GM23338 (cell line): Measurements from ENCODE around the gene TMEM231. TPM values are rescaled to one million over a fixed set of nuclear protein-coding genes. Genes with fewer than 3 reads are reported as not detected.
"Not testable (repeated sequence)": the region's sequence is repeated elsewhere in the genome, so short reads cannot be mapped to it uniquely, and the experiment has no call there.

Experiments
- ATAC-seq: fragments of 200-7000 bp; cut with Tn5 transposase; 3 replicates; pipeline ENCODE4 v1.9.1; 2020
- DNase-seq: peaks from one replicate; pipeline ENCODE4 v3.0.0-alpha.2; 2015; ENCODE audit warnings: low spot score
- H2AFZ ChIP-seq: fragments of 200-600 bp; sonication (generic); 2 replicates; pipeline ENCODE4 v1.8.0; 2016; ENCODE audit warnings: antibody characterized with exemption, mild to moderate bottlenecking, moderate library complexity
- H3F3A ChIP-seq: fragments of 200-600 bp; sonication (generic); replicated peaks from 2 replicates; pipeline ENCODE4 v1.8.0; 2017; ENCODE audit warnings: antibody characterized with exemption, mixed run types, low read depth
- H3K27ac ChIP-seq: fragments of 200-600 bp; sonication (generic); 2 replicates; pipeline ENCODE4 v1.6.1; 2016; ENCODE audit warnings: low read depth
- H3K27me3 ChIP-seq: fragments of 200-600 bp; sonication (generic); 2 replicates; pipeline ENCODE4 v1.8.0; 2016; ENCODE audit warnings: mild to moderate bottlenecking, mixed run types, moderate library complexity; ENCODE audit not compliant: insufficient read depth
- H3K36me3 ChIP-seq: fragments of 200-600 bp; sonication (generic); 2 replicates; pipeline ENCODE4 v1.8.0; 2016; ENCODE audit warnings: mild to moderate bottlenecking; ENCODE audit not compliant: insufficient read depth
- H3K4me1 ChIP-seq: fragments of 200-600 bp; sonication (generic); 2 replicates; pipeline ENCODE4 v1.8.0; 2016; ENCODE audit warnings: mild to moderate bottlenecking, moderate library complexity; ENCODE audit not compliant: insufficient read depth
- H3K4me2 ChIP-seq: fragments of 200-600 bp; sonication (generic); 2 replicates; pipeline ENCODE4 v1.7.1; 2017; ENCODE audit warnings: mixed run types
- H3K4me3 ChIP-seq: fragments of 200-600 bp; sonication (generic); 2 replicates; pipeline ENCODE4 v1.6.1; 2016; ENCODE audit warnings: mixed run types
- H3K79me2 ChIP-seq: fragments of 200-600 bp; sonication (generic); replicated peaks from 2 replicates; pipeline ENCODE4 v1.8.0; 2017; ENCODE audit warnings: mild to moderate bottlenecking; ENCODE audit not compliant: insufficient read depth
- H3K9me2 ChIP-seq: fragments of 200-600 bp; sonication (generic); 2 replicates; pipeline ENCODE4 v1.8.0; 2017; ENCODE audit not compliant: insufficient read depth
- H4K20me1 ChIP-seq: fragments of 200-600 bp; sonication (generic); replicated peaks from 2 replicates; pipeline ENCODE4 v1.8.0; 2017; ENCODE audit warnings: mild to moderate bottlenecking; ENCODE audit not compliant: insufficient read depth
- H3K27ac Mint-ChIP-seq: 2 replicates; pipeline ENCODE4 v1.8.0; 2020; ENCODE audit warnings: inconsistent platforms, mild to moderate bottlenecking, moderate library complexity, mixed read lengths
- H3K27me3 Mint-ChIP-seq: 3 replicates; pipeline ENCODE4 v1.8.0; 2022; ENCODE audit warnings: low read depth, mild to moderate bottlenecking, moderate library complexity, mixed read lengths, inconsistent platforms; ENCODE audit not compliant: insufficient read depth, poor library complexity
- H3K36me3 Mint-ChIP-seq: 3 replicates; pipeline ENCODE4 v1.8.0; 2021; ENCODE audit warnings: low read depth, mild to moderate bottlenecking, inconsistent platforms, moderate library complexity, mixed read lengths
- H3K4me1 Mint-ChIP-seq: 3 replicates; pipeline ENCODE4 v1.8.0; 2020; ENCODE audit warnings: mild to moderate bottlenecking, inconsistent platforms, mixed read lengths
- H3K4me3 Mint-ChIP-seq: 3 replicates; pipeline ENCODE4 v1.8.0; 2021; ENCODE audit warnings: moderate library complexity, mild to moderate bottlenecking, inconsistent platforms, mixed read lengths
- H3K9me3 Mint-ChIP-seq: 3 replicates; pipeline ENCODE4 v1.8.0; 2020; ENCODE audit warnings: moderate library complexity, mild to moderate bottlenecking, inconsistent platforms, mixed read lengths
- CREB1 ChIP-seq: fragments of 250-450 bp; sonication (Bioruptor Pico); IDR thresholded peaks from 2 replicates; pipeline ENCODE4 v1.5.0; 2020; ENCODE audit warnings: low read depth, mild to moderate bottlenecking, moderate library complexity
- CTCF ChIP-seq, 2 experiments: fragments of 200-600 bp in 1 of 2; sonication (generic) in 1 of 2; conservative IDR thresholded peaks; 2 replicates each; pipeline versions ENCODE4 v1.5.1 to v1.6.1; 2016 to 2017; ENCODE audit warnings: antibody characterized with exemption in 2 of 2, low read depth in 2 of 2, mild to moderate bottlenecking in 2 of 2, moderate library complexity in 1 of 2
- ETS1 ChIP-seq: IDR thresholded peaks from 2 replicates; pipeline ENCODE4 v1.6.1; 2016; ENCODE audit warnings: antibody characterized with exemption
- EZH2 ChIP-seq: fragments of 200-600 bp; sonication (generic); IDR thresholded peaks from one replicate; pipeline ENCODE4 v1.8.0; 2017; ENCODE audit warnings: antibody characterized with exemption, mild to moderate bottlenecking, low read depth; ENCODE audit not compliant: unreplicated experiment
- NANOG ChIP-seq: IDR thresholded peaks from 2 replicates; pipeline ENCODE4 v1.6.1; 2016; ENCODE audit warnings: antibody characterized with exemption, borderline replicate concordance
- REST ChIP-seq: IDR thresholded peaks from one replicate; pipeline ENCODE4 v1.6.1; 2018; ENCODE audit warnings: antibody characterized with exemption; ENCODE audit not compliant: unreplicated experiment
- STAT1 ChIP-seq: IDR thresholded peaks from one replicate; pipeline ENCODE4 v1.6.1; 2016; ENCODE audit warnings: antibody characterized with exemption; ENCODE audit not compliant: unreplicated experiment
- ZNF331 ChIP-seq: fragments of 250-450 bp; sonication (Bioruptor Pico); IDR thresholded peaks from 2 replicates; pipeline ENCODE4 v1.5.0; 2020; ENCODE audit warnings: low read depth, mild to moderate bottlenecking, moderate library complexity
- polyA plus RNA-seq: library from polyadenylated mRNA; unstranded; fragments of >200 nt; fragmentation: Nextera tagmentation; extraction: Ambion mirVana; gene quantifications from 2 replicates; pipeline ENCODE4 v1.2.1, GENCODE V29; 2016
- total RNA-seq: library from RNA; depleted of rRNA; stranded (reverse); fragments of >200 nt; shearing (Covaris generic); gene quantifications from 2 replicates; pipeline ENCODE4 v1.2.3, GENCODE V29; 2014

The TMEM231 gene
- total and polyA plus RNA-seq, 2 experiments from 2014 or later = 5.3 to 19.9 TPM

GRCh38 chr16:75541236-75541635 is 14.8 kb downstream of the TMEM231 start:
- no peaks in the 10 kb centered on the region for H3K4me1 Mint-ChIP-seq
- Histone ChIP-seq H3K9me2 (no peaks in the 10 kb centered on the region), H3K27ac (no peak overlapping the region), H3K4me1 (no peaks in the 10 kb centered on the region), H4K20me1 (no peaks in the 10 kb centered on the region), H3K4me3 (no peak overlapping the region), H3K36me3 (no peaks in the 10 kb centered on the region), H2AFZ (no peak overlapping the region), H3F3A (no peaks in the 10 kb centered on the region), H3K4me2 (no peak overlapping the region), H3K79me2 (no peaks in the 10 kb centered on the region), H3K27me3 (no peaks in the 10 kb centered on the region)
- no peak for DNase-seq
- no peaks in the 10 kb centered on the region for H3K9me3 Mint-ChIP-seq
- TF ChIP-seq REST = no peak
- TF ChIP-seq STAT1 = no peak
- no peak for TF ChIP-seq NANOG
- TF ChIP-seq ETS1 = no peak
- no peak for TF ChIP-seq CTCF (conservative IDR thresholded peaks at IDR 0.05; ENCODE audit: low read depth in 2 of 2)
- no peak for TF ChIP-seq ZNF331 (CRISPR knock-in tag)
- no peak for TF ChIP-seq CREB1 (CRISPR knock-in tag)
- TF ChIP-seq EZH2 = no peak
- H3K27ac Mint-ChIP-seq = no peak overlapping the region
- no peaks in the 10 kb centered on the region for H3K27me3 Mint-ChIP-seq
- H3K36me3 Mint-ChIP-seq = peaks cover 7% of the 10 kb centered on the region; the same call in 1 of the 3 replicates
- no peak for ATAC-seq
- H3K4me3 Mint-ChIP-seq = no peak overlapping the region

- not testable (repeated sequence) for H3K4me3 ChIP-seq, ATAC-seq, H3K79me2 ChIP-seq, H3K9me2 ChIP-seq, H3K27ac ChIP-seq, H4K20me1 ChIP-seq, H3K4me3 Mint-ChIP-seq, H3F3A ChIP-seq, H3K4me1 ChIP-seq, H3K4me1 Mint-ChIP-seq, H3K27me3 Mint-ChIP-seq, DNase-seq, H3K27ac Mint-ChIP-seq, H3K36me3 Mint-ChIP-seq, H3K4me2 ChIP-seq, H2AFZ ChIP-seq, H3K36me3 ChIP-seq, H3K9me3 Mint-ChIP-seq, H3K27me3 ChIP-seq
These were observed 17.0 kb downstream of the TMEM231 start for GRCh38 chr16:75538882-75539565.
